ENCODE measurements around the gene SASS6. TPM values are rescaled to one million over a fixed set of nuclear protein-coding genes. Genes with fewer than 3 reads are reported as not detected.

The SASS6 gene
- total RNA-seq, 1 donor from 2014 or later = 3.6 TPM

DNA sequence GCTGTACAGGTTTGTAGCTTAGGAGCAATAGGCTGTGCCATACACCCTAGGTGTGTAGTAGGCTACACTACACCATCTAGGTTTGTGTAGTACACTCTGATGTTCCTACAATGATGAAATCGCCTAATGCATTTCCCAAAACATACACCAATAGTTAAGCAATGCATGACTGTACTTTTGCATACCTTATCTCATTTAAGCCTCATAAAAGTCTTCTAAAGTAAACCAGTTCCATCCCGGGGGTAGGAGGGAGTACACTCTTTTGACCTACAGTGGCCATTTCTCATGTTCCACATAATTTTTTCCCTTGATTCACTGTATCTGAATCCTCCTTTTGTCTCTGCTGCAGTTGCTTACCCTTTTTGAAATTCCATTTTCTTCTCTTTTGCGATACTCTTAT is 12.4 kb upstream of the SASS6 start:
- no peaks in the 10 kb centered on the region for H3K4me1 Mint-ChIP-seq (ENCODE audit: low read depth, unreplicated experiment)
- Histone ChIP-seq H3K9me3 (ENCODE audit: insufficient read depth, low read depth, low read length) (no peaks in the 10 kb centered on the region), H3K27me3 (ENCODE audit: insufficient read depth, low read length) (no peaks in the 10 kb centered on the region), H2AFZ (ENCODE audit: low read depth, low read length) (no peak overlapping the region), H4K20me1 (ENCODE audit: insufficient read depth, low read length) (no peaks in the 10 kb centered on the region), H3K79me2 (ENCODE audit: insufficient read depth, low read length) (no peaks in the 10 kb centered on the region), H3K4me2 (ENCODE audit: low read length) (no peak overlapping the region), H3K36me3 (ENCODE audit: insufficient read depth, low read length) (peaks cover 42% of the 10 kb centered on the region), H3K27ac (ENCODE audit: low read depth, low read length) (no peak overlapping the region), H3K4me3 (ENCODE audit: insufficient read depth, low read depth, low read length) (no peak overlapping the region), H3K9ac (ENCODE audit: low read length) (no peak overlapping the region), H3K4me1 (ENCODE audit: insufficient read depth, low read length) (no peaks in the 10 kb centered on the region)
- no peak for TF ChIP-seq CTCF (IDR thresholded peaks at IDR 0.05; ENCODE audit: insufficient read depth, low read depth, low read length)
- no peak for TF ChIP-seq EZH2 (IDR thresholded peaks at IDR 0.05; ENCODE audit: insufficient read depth, low read length)
- FAIRE-seq (no peak), DNase-seq (ENCODE audit: low read depth) (no peak)
- no peak overlapping the region for H3K4me3 Mint-ChIP-seq (ENCODE audit: unreplicated experiment)
- H3K36me3 Mint-ChIP-seq (ENCODE audit: low read depth, unreplicated experiment) = no peaks in the 10 kb centered on the region
- H3K27ac Mint-ChIP-seq (ENCODE audit: unreplicated experiment) = no peak overlapping the region
- no peaks in the 10 kb centered on the region for H3K27me3 Mint-ChIP-seq (ENCODE audit: low read depth, unreplicated experiment)
- no peaks in the 10 kb centered on the region for H3K9me3 Mint-ChIP-seq (ENCODE audit: unreplicated experiment)

- H3K4me1 ChIP-seq (ENCODE audit: insufficient read depth, low read length) = no peaks in the 10 kb centered on the region
- H3K9me3 Mint-ChIP-seq (ENCODE audit: unreplicated experiment) = no peaks in the 10 kb centered on the region
- peaks cover 56% of the 10 kb centered on the region for H3K36me3 ChIP-seq (ENCODE audit: insufficient read depth, low read length)
- no peaks in the 10 kb centered on the region for H3K9me3 ChIP-seq (ENCODE audit: insufficient read depth, low read depth, low read length)
- DNase-seq (ENCODE audit: low read depth) (no peak), FAIRE-seq (no peak)
- H3K4me2 ChIP-seq (ENCODE audit: low read length) = no peak overlapping the region
- no peak overlapping the region for H3K27ac ChIP-seq (ENCODE audit: low read depth, low read length)
- H3K27me3 ChIP-seq (ENCODE audit: insufficient read depth, low read length) = no peaks in the 10 kb centered on the region
- no peaks in the 10 kb centered on the region for H4K20me1 ChIP-seq (ENCODE audit: insufficient read depth, low read length)
- H3K4me3 ChIP-seq (ENCODE audit: insufficient read depth, low read depth, low read length) = no peak overlapping the region
- no peaks in the 10 kb centered on the region for H3K79me2 ChIP-seq (ENCODE audit: insufficient read depth, low read length)
- H3K4me3 Mint-ChIP-seq (ENCODE audit: unreplicated experiment) = no peak overlapping the region
- H2AFZ ChIP-seq (ENCODE audit: low read depth, low read length) = no peak overlapping the region
- no peak overlapping the region for H3K27ac Mint-ChIP-seq (ENCODE audit: unreplicated experiment)
- no peak for TF ChIP-seq CTCF (IDR thresholded peaks at IDR 0.05; ENCODE audit: insufficient read depth, low read depth, low read length)
- TF ChIP-seq EZH2 (IDR thresholded peaks at IDR 0.05; ENCODE audit: insufficient read depth, low read length) = no peak
- H3K27me3 Mint-ChIP-seq (ENCODE audit: low read depth, unreplicated experiment) = no peaks in the 10 kb centered on the region
- H3K9ac ChIP-seq (ENCODE audit: low read length) = no peak overlapping the region
- H3K4me1 Mint-ChIP-seq (ENCODE audit: low read depth, unreplicated experiment) = no peaks in the 10 kb centered on the region
- H3K36me3 Mint-ChIP-seq (ENCODE audit: low read depth, unreplicated experiment) = no peaks in the 10 kb centered on the region
Observed at GRCh38 chr1:100142343-100142742, 9.6 kb upstream of the SASS6 start.

DNA sequence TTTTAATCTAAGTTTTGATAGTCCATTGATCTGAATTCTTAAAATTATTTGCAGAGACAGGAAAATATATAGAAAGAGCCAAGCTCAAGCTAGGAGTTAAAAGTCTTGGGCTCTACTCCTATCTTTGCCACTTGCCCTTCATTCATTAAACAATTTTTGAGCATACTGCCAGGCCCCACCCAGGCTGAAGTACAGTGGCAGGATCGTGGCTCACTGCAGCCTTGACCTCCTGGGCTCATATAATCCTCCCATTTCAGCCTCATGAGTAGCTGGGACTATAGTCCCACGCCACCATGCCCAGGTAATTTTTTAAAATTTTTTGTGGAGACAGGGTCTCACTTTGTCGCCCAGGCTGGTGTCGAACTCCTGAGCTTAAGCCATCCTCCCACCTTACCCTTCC is 8.5 kb upstream of the SASS6 start:
- Histone ChIP-seq H3K9me3 (ENCODE audit: insufficient read depth, low read depth, low read length) (no peaks in the 10 kb centered on the region), H3K79me2 (ENCODE audit: insufficient read depth, low read length) (no peaks in the 10 kb centered on the region), H3K27me3 (ENCODE audit: insufficient read depth, low read length) (no peaks in the 10 kb centered on the region), H3K36me3 (ENCODE audit: insufficient read depth, low read length) (peaks cover 56% of the 10 kb centered on the region), H2AFZ (ENCODE audit: low read depth, low read length) (no peak overlapping the region), H3K4me3 (ENCODE audit: insufficient read depth, low read depth, low read length) (no peak overlapping the region), H3K4me1 (ENCODE audit: insufficient read depth, low read length) (no peaks in the 10 kb centered on the region), H3K9ac (ENCODE audit: low read length) (no peak overlapping the region), H3K4me2 (ENCODE audit: low read length) (no peak overlapping the region), H4K20me1 (ENCODE audit: insufficient read depth, low read length) (no peaks in the 10 kb centered on the region), H3K27ac (ENCODE audit: low read depth, low read length) (no peak overlapping the region)
- Mint-ChIP-seq H3K27ac (ENCODE audit: unreplicated experiment) (no peak overlapping the region), H3K4me1 (ENCODE audit: low read depth, unreplicated experiment) (no peaks in the 10 kb centered on the region), H3K4me3 (ENCODE audit: unreplicated experiment) (no peak overlapping the region), H3K9me3 (ENCODE audit: unreplicated experiment) (no peaks in the 10 kb centered on the region), H3K36me3 (ENCODE audit: low read depth, unreplicated experiment) (no peaks in the 10 kb centered on the region), H3K27me3 (ENCODE audit: low read depth, unreplicated experiment) (no peaks in the 10 kb centered on the region)
- no peak for DNase-seq (ENCODE audit: low read depth)
- no peak for FAIRE-seq
- TF ChIP-seq EZH2 (IDR thresholded peaks at IDR 0.05; ENCODE audit: insufficient read depth, low read length) = no peak
- no peak for TF ChIP-seq CTCF (IDR thresholded peaks at IDR 0.05; ENCODE audit: insufficient read depth, low read depth, low read length)

All from astrocyte (in vitro differentiated cells and primary cell).